GM23338 (cell line): ENCODE results near the gene SPDL1. TPM values are rescaled to one million over a fixed set of nuclear protein-coding genes. Genes with fewer than 3 reads are reported as not detected.

ENCODE experiments used
- ATAC-seq: fragments of 200-7000 bp; cut with Tn5 transposase; 3 replicates; pipeline ENCODE4 v1.9.1; 2020
- DNase-seq: peaks from one replicate; pipeline ENCODE4 v3.0.0-alpha.2; 2015; ENCODE audit warnings: low spot score
- H2AFZ ChIP-seq: fragments of 200-600 bp; sonication (generic); 2 replicates; pipeline ENCODE4 v1.8.0; 2016; ENCODE audit warnings: antibody characterized with exemption, mild to moderate bottlenecking, moderate library complexity
- H3F3A ChIP-seq: fragments of 200-600 bp; sonication (generic); replicated peaks from 2 replicates; pipeline ENCODE4 v1.8.0; 2017; ENCODE audit warnings: antibody characterized with exemption, mixed run types, low read depth
- H3K27ac ChIP-seq: fragments of 200-600 bp; sonication (generic); 2 replicates; pipeline ENCODE4 v1.6.1; 2016; ENCODE audit warnings: low read depth
- H3K27me3 ChIP-seq: fragments of 200-600 bp; sonication (generic); 2 replicates; pipeline ENCODE4 v1.8.0; 2016; ENCODE audit warnings: mild to moderate bottlenecking, mixed run types, moderate library complexity; ENCODE audit not compliant: insufficient read depth
- H3K36me3 ChIP-seq: fragments of 200-600 bp; sonication (generic); 2 replicates; pipeline ENCODE4 v1.8.0; 2016; ENCODE audit warnings: mild to moderate bottlenecking; ENCODE audit not compliant: insufficient read depth
- H3K4me1 ChIP-seq: fragments of 200-600 bp; sonication (generic); 2 replicates; pipeline ENCODE4 v1.8.0; 2016; ENCODE audit warnings: mild to moderate bottlenecking, moderate library complexity; ENCODE audit not compliant: insufficient read depth
- H3K4me2 ChIP-seq: fragments of 200-600 bp; sonication (generic); 2 replicates; pipeline ENCODE4 v1.7.1; 2017; ENCODE audit warnings: mixed run types
- H3K4me3 ChIP-seq: fragments of 200-600 bp; sonication (generic); 2 replicates; pipeline ENCODE4 v1.6.1; 2016; ENCODE audit warnings: mixed run types
- H3K79me2 ChIP-seq: fragments of 200-600 bp; sonication (generic); replicated peaks from 2 replicates; pipeline ENCODE4 v1.8.0; 2017; ENCODE audit warnings: mild to moderate bottlenecking; ENCODE audit not compliant: insufficient read depth
- H3K9me2 ChIP-seq: fragments of 200-600 bp; sonication (generic); 2 replicates; pipeline ENCODE4 v1.8.0; 2017; ENCODE audit not compliant: insufficient read depth
- H4K20me1 ChIP-seq: fragments of 200-600 bp; sonication (generic); replicated peaks from 2 replicates; pipeline ENCODE4 v1.8.0; 2017; ENCODE audit warnings: mild to moderate bottlenecking; ENCODE audit not compliant: insufficient read depth
- H3K27ac Mint-ChIP-seq: 2 replicates; pipeline ENCODE4 v1.8.0; 2020; ENCODE audit warnings: inconsistent platforms, mild to moderate bottlenecking, moderate library complexity, mixed read lengths
- H3K27me3 Mint-ChIP-seq: 3 replicates; pipeline ENCODE4 v1.8.0; 2022; ENCODE audit warnings: low read depth, mild to moderate bottlenecking, moderate library complexity, mixed read lengths, inconsistent platforms; ENCODE audit not compliant: insufficient read depth, poor library complexity
- H3K36me3 Mint-ChIP-seq: 3 replicates; pipeline ENCODE4 v1.8.0; 2021; ENCODE audit warnings: low read depth, mild to moderate bottlenecking, inconsistent platforms, moderate library complexity, mixed read lengths
- H3K4me1 Mint-ChIP-seq: 3 replicates; pipeline ENCODE4 v1.8.0; 2020; ENCODE audit warnings: mild to moderate bottlenecking, inconsistent platforms, mixed read lengths
- H3K4me3 Mint-ChIP-seq: 3 replicates; pipeline ENCODE4 v1.8.0; 2021; ENCODE audit warnings: moderate library complexity, mild to moderate bottlenecking, inconsistent platforms, mixed read lengths
- H3K9me3 Mint-ChIP-seq: 3 replicates; pipeline ENCODE4 v1.8.0; 2020; ENCODE audit warnings: moderate library complexity, mild to moderate bottlenecking, inconsistent platforms, mixed read lengths
- CREB1 ChIP-seq: fragments of 250-450 bp; sonication (Bioruptor Pico); IDR thresholded peaks from 2 replicates; pipeline ENCODE4 v1.5.0; 2020; ENCODE audit warnings: low read depth, mild to moderate bottlenecking, moderate library complexity
- EZH2 ChIP-seq: fragments of 200-600 bp; sonication (generic); IDR thresholded peaks from one replicate; pipeline ENCODE4 v1.8.0; 2017; ENCODE audit warnings: antibody characterized with exemption, mild to moderate bottlenecking, low read depth; ENCODE audit not compliant: unreplicated experiment
- EZH2phosphoT487 ChIP-seq: fragments of 200-600 bp; sonication (generic); IDR thresholded peaks from one replicate; pipeline ENCODE4 v1.8.1; 2018; ENCODE audit warnings: antibody characterized with exemption; ENCODE audit not compliant: unreplicated experiment
- JUNB ChIP-seq: IDR thresholded peaks from one replicate; pipeline ENCODE4 v1.6.1; 2016; ENCODE audit warnings: antibody characterized with exemption; ENCODE audit not compliant: unreplicated experiment
- POLR2AphosphoS5 ChIP-seq: IDR thresholded peaks from 2 replicates; pipeline ENCODE4 v1.6.1; 2016; ENCODE audit warnings: antibody characterized with exemption, low read depth
- STAT1 ChIP-seq: IDR thresholded peaks from one replicate; pipeline ENCODE4 v1.6.1; 2016; ENCODE audit warnings: antibody characterized with exemption; ENCODE audit not compliant: unreplicated experiment
- ZNF331 ChIP-seq: fragments of 250-450 bp; sonication (Bioruptor Pico); IDR thresholded peaks from 2 replicates; pipeline ENCODE4 v1.5.0; 2020; ENCODE audit warnings: low read depth, mild to moderate bottlenecking, moderate library complexity
- ZNF462 ChIP-seq: fragments of 250-450 bp; sonication (Bioruptor Pico); IDR thresholded peaks from 2 replicates; pipeline ENCODE4 v1.5.0; 2020; ENCODE audit warnings: mild to moderate bottlenecking, moderate library complexity
- polyA plus RNA-seq: library from polyadenylated mRNA; unstranded; fragments of >200 nt; fragmentation: Nextera tagmentation; extraction: Ambion mirVana; gene quantifications from 2 replicates; pipeline ENCODE4 v1.2.1, GENCODE V29; 2016
- total RNA-seq: library from RNA; depleted of rRNA; stranded (reverse); fragments of >200 nt; shearing (Covaris generic); gene quantifications from 2 replicates; pipeline ENCODE4 v1.2.3, GENCODE V29; 2014
- TF ChIP-seq, protein P1 (sequence below): IDR thresholded peaks from 2 replicates; pipeline ENCODE4 v1.6.1; 2016; ENCODE audit warnings: antibody characterized with exemption

SPDL1 gene
- total and polyA plus RNA-seq, 2 experiments from 2014 or later, result 76.9 to 79.6 TPM

- no peak for TF ChIP-seq EZH2
- no peak for TF ChIP-seq CREB1
- no peak for TF ChIP-seq STAT1
Measured at GRCh38 chr5:169554251-169554650, 29.3 kb upstream of the SPDL1 start (continued).

- Mint-ChIP-seq H3K36me3 (peaks cover 9% of the 10 kb centered on the region; the same call in 2 of the 3 replicates), H3K4me3 (no peak overlapping the region), H3K27ac (no peak overlapping the region), H3K27me3 (peaks cover 4% of the 10 kb centered on the region), H3K4me1 (no peaks in the 10 kb centered on the region), H3K9me3 (peaks cover 26% of the 10 kb centered on the region)
- Histone ChIP-seq H4K20me1 (no peaks in the 10 kb centered on the region), H3K4me3 (no peak overlapping the region), H3K79me2 (no peaks in the 10 kb centered on the region), H3F3A (no peaks in the 10 kb centered on the region), H3K27me3 (no peaks in the 10 kb centered on the region), H3K36me3 (no peaks in the 10 kb centered on the region), H3K4me2 (no peak overlapping the region), H3K27ac (no peak overlapping the region), H2AFZ (no peak overlapping the region), H3K4me1 (no peaks in the 10 kb centered on the region), H3K9me2 (no peaks in the 10 kb centered on the region)
- no peak for ATAC-seq
- TF ChIP-seq, protein P1, sequence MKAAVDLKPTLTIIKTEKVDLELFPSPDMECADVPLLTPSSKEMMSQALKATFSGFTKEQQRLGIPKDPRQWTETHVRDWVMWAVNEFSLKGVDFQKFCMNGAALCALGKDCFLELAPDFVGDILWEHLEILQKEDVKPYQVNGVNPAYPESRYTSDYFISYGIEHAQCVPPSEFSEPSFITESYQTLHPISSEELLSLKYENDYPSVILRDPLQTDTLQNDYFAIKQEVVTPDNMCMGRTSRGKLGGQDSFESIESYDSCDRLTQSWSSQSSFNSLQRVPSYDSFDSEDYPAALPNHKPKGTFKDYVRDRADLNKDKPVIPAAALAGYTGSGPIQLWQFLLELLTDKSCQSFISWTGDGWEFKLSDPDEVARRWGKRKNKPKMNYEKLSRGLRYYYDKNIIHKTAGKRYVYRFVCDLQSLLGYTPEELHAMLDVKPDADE, result no peak
- TF ChIP-seq ZNF462 (CRISPR knock-in tag) (no peak), POLR2AphosphoS5 (no peak), EZH2phosphoT487 (no peak), JUNB (no peak), ZNF331 (CRISPR knock-in tag) (no peak)
- DNase-seq, result no peak
Measured at GRCh38 chr5:169557838-169558237, 25.7 kb upstream of the SPDL1 start.
